Adrenal gland (tissue), 12 donors: Measurements from ENCODE around the gene HOXB13. TPM values are rescaled to one million over a fixed set of nuclear protein-coding genes. Genes with fewer than 3 reads are reported as not detected.

Experiments
- DNase-seq, 7 donors: peaks; one replicate each; pipeline ENCODE4 v3.0.0-alpha.2; 2019 to 2020
- H3K27ac ChIP-seq, 5 donors: fragments of 200-600 bp; sonication (generic) in 4 of 5; 1 replicate in 3 of 5; 2 replicates in 2 of 5; pipeline versions ENCODE4 v1.5.1 to v1.8.0; 2016 to 2020; ENCODE audit warnings: mild to moderate bottlenecking in 1 of 5
- H3K27me3 ChIP-seq: fragments of 200-600 bp; 2 replicates; pipeline ENCODE4 v1.8.0; 2021
- H3K36me3 ChIP-seq, 2 donors: fragments of 200-600 bp; replicated peaks in 1 of 2; 1 replicate in 1 of 2; 2 replicates in 1 of 2; pipeline versions ENCODE4 v1.5.1 to v1.8.0; 2018 to 2022
- H3K4me1 ChIP-seq, 2 donors: fragments of 200-600 bp; replicated peaks in 1 of 2; 1 replicate in 1 of 2; 2 replicates in 1 of 2; pipeline versions ENCODE4 v1.5.1 to v1.8.0; 2018 to 2021
- H3K4me3 ChIP-seq, 4 donors: fragments of 200-600 bp; sonication (generic) in 3 of 4; one replicate each; pipeline ENCODE4 v1.5.1; 2016 to 2018
- H3K9me3 ChIP-seq, 3 donors: fragments of 200-600 bp; sonication (generic) in 1 of 3; replicated peaks in 1 of 3; 1 replicate in 2 of 3; 2 replicates in 1 of 3; pipeline versions ENCODE4 v1.5.1 to v1.8.0; 2016 to 2021
- CTCF ChIP-seq, 6 experiments: fragments of 450-650 bp in 4 of 6; fragments of 200-600 bp in 2 of 6; sonication (generic) in 1 of 6; IDR thresholded peaks; 1 replicate in 5 of 6; 2 replicates in 1 of 6; pipeline versions ENCODE4 v1.5.1 to v1.8.0; 2016 to 2021; ENCODE audit warnings: antibody characterized with exemption in 6 of 6, mild to moderate bottlenecking in 2 of 6, moderate library complexity in 1 of 6
- POLR2A ChIP-seq, 2 donors: fragments of 450-650 bp; IDR thresholded peaks; one replicate each; pipeline ENCODE4 v1.6.1; 2017; ENCODE audit warnings: antibody characterized with exemption in 2 of 2, mild to moderate bottlenecking in 2 of 2, moderate library complexity in 1 of 2
- WGBS, 4 donors: extraction: QIAGEN DNeasy Blood & Tissue Kit in 2 of 4; methylation state at CpG; one replicate each; pipeline versions ENCODE4 v1.1.5 to v1.1.7; 2013 to 2017; 5-methylcytosine and 5-hydroxymethylcytosine counted together
- intact Hi-C, 2 donors: fragments of 100-400 bp; cut with DNase I; formaldehyde crosslinking; loops; one replicate each; pipeline versions ENCODE4 v1.14.1 to v1.15.0; 2022 to 2023
- microRNA counts, 2 donors: library from miRNA; unstranded; fragments of <30 nt; microRNA quantifications; one replicate each; lab custom pipeline; 2016
- microRNA-seq, 3 donors: library from miRNA; unstranded; fragments of <30 nt; microRNA quantifications; one replicate each; pipeline ENCODE4, GENCODE V29; 2017 to 2020
- polyA plus RNA-seq, 3 donors: library from polyadenylated mRNA; stranded (reverse); fragments of 200-250 nt in 2 of 3; fragments of 350-450 nt in 1 of 3; fragmentation: Illumina TruSeq in 1 of 3; extraction: RNeasy Lipid Tissue Mini Kit (QIAGEN cat#74804) in 1 of 3; gene quantifications; one replicate each; pipeline ENCODE4 v1.2.3, GENCODE V29; 2013 to 2014
- small RNA-seq, 2 donors: library from RNA; depleted of rRNA; stranded (forward); fragments of <200 nt; gene quantifications; one replicate each; pipeline ENCODE3, GENCODE V24; 2016
- total RNA-seq, 9 donors: library from RNA; depleted of rRNA in 4 of 9; stranded (reverse); fragments of >200 nt in 4 of 9; fragments of 120-200 nt in 1 of 9; fragmentation: NEBNext Ultra II Directional in 1 of 9; extraction: Animal tissue kit (Norgen Biotek cat#: 25700) in 1 of 9; gene quantifications; one replicate each; pipeline versions ENCODE4 v1.1.0 to v1.2.4, GENCODE V29; 2013 to 2023
- donor health status: healthy with polysubstance abuse.
- donor health status: Bipolar disorder and iron deficiency.
- donor health status: DM: yes; HTN: yes; CAD: no.
- donor health status: DM: no; HTN: no; CAD: no.
- donor health status: DM: no; HTN: no; CAD: no.
- donor health status: DM: yes; HTN: yes; CAD: no.

Gene HOXB13
- total and polyA plus RNA-seq, 12 donors: 0.07 to 0.11 TPM; not detected in 10

DNA sequence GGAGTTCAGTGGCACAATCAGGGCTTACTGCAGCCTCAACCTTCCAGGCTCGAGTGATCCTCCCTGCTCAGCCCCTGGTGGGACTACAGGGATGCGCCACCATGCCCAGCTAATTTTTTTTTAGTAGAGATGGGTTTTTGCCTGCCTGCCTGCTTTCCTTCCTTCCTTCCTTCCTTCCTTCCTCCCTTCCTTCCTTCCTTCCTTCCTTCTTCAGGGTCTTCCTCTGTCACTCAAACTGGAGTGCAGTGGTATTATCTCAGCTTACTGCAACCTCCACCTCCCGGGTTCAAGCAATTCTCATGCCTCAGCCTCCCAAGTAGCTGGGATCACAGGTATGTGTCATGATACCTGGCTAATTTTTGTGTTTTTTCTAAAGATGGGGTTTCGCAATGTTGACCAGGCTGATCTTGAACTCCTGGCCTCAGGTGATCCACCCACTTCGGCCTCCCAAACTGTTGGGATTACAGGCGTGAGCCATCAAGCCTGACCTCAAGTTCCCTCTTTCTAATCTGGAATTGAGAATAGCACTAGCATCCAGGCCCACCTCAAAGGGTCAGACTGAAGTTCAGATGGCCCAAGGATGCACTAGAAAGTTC is 51.5 kb downstream of the HOXB13 start:
- H3K36me3 ChIP-seq: no peaks in the 10 kb centered on the region
- peaks cover 0 to 5% of the 10 kb centered on the region in 2 donors for H3K4me1 ChIP-seq
- no peak for DNase-seq
- 56 to 71% (median 70%) methylated on average over 6 of the region's 6 CpGs for WGBS, 4 donors
- H3K27me3 ChIP-seq: peaks cover 30% of the 10 kb centered on the region
- no peak overlapping the region for H3K4me3 ChIP-seq
- H3K27ac ChIP-seq: no peak overlapping the region
- TF ChIP-seq CTCF (IDR thresholded peaks at IDR 0.05) (no peak), POLR2A (IDR thresholded peaks at IDR 0.05) (no peak)
- no peaks in the 10 kb centered on the region for H3K9me3 ChIP-seq
- intact Hi-C loops: loop anchor here (5.0 to 10.0 kb wide), 4 partner anchors 45 to 358 kb away; partner anchors contain the start of genes PRAC1 (in 1 of the 2) and PRAC2 (in 1 of the 2)

MicroRNAs within 50 kb of the gene (microRNA counts, 767-probe panel; counts per million panel counts)
- 0 counts per million in 2 donors for microRNA hsa-miR-3185 (lab: Ali Mortazavi, UCI)

Small RNA genes lying within 50 kb of the gene (microRNA-seq; reads per million reads assigned to microRNA genes)
- 0 reads per million in 3 donors for gene MIR3185

Small RNA genes lying within 50 kb of the gene (small RNA-seq; reads per million reads assigned to genes)
- gene AC091179.2: 0 reads per million in 2 donors
- gene COX6B1P2: 0 reads per million in 2 donors
- gene MIR3185: 0 reads per million in 2 donors
- 0 reads per million in 2 donors for gene RF02132
- gene RF02133: 0 reads per million in 2 donors
- 0 reads per million in 2 donors for gene RN7SL125P

Other genes with a start within 250 kb of the HOXB13 start
- not detected for gene HOXB1, start 197.7 kb downstream of the HOXB13 start, total RNA-seq
- not detected for gene HOXB1, start 197.7 kb downstream of the HOXB13 start, polyA plus RNA-seq
- 10 to 100 TPM in 8 of 9 donors, 1 to 10 TPM in 1; 6.3 to 61.1 (median 27.8) TPM for gene HOXB2, start 183.6 kb downstream of the HOXB13 start, total RNA-seq
- gene HOXB2, start 183.6 kb downstream of the HOXB13 start, polyA plus RNA-seq: 10 to 100 TPM; 17.9 to 73.6 (median 24.2) TPM
- 1 to 10 TPM; 1.7 to 9.8 (median 2.9) TPM for gene HOXB4, start 150.4 kb downstream of the HOXB13 start, total RNA-seq
- gene HOXB4, start 150.4 kb downstream of the HOXB13 start, polyA plus RNA-seq: 1 to 10 TPM; 3.1 to 4.7 (median 4.5) TPM
- gene HOXB3, start 138.5 kb downstream of the HOXB13 start, total RNA-seq: 10 to 100 TPM in 4 of 9 donors, 1 to 10 TPM in 5; 2.3 to 18.8 (median 6.9) TPM
- gene HOXB3, start 138.5 kb downstream of the HOXB13 start, polyA plus RNA-seq: 10 to 100 TPM in 2 of 3 donors, 1 to 10 TPM in 1; 3.3 to 28.8 (median 11.4) TPM
- 1 to 10 TPM in 6 of 9 donors, under 1 TPM in 3; 0.12 to 4.8 (median 2.1) TPM for gene HOXB5, start 135.0 kb downstream of the HOXB13 start, total RNA-seq
- gene HOXB5, start 135.0 kb downstream of the HOXB13 start, polyA plus RNA-seq: 10 to 100 TPM in 1 of 3 donors, 1 to 10 TPM in 2; 4.2 to 10.5 (median 5.6) TPM
- gene HOXB6, start 123.8 kb downstream of the HOXB13 start, total RNA-seq: 10 to 100 TPM in 6 of 9 donors, 1 to 10 TPM in 3; 1.7 to 20.3 (median 11.7) TPM
- gene HOXB6, start 123.8 kb downstream of the HOXB13 start, polyA plus RNA-seq: 10 to 100 TPM; 10.9 to 23.1 (median 11.9) TPM
- gene HOXB7, start 117.7 kb downstream of the HOXB13 start, total RNA-seq: 10 to 100 TPM in 5 of 9 donors, 1 to 10 TPM in 4; 6.2 to 16.7 (median 10.6) TPM
- gene HOXB7, start 117.7 kb downstream of the HOXB13 start, polyA plus RNA-seq: 10 to 100 TPM; 20.3 to 27.0 (median 24.4) TPM
- 10 to 100 TPM in 1 of 9 donors, 1 to 10 TPM in 7, under 1 TPM in 1; 0.72 to 12.2 (median 6.2) TPM for gene HOXB8, start 113.5 kb downstream of the HOXB13 start, total RNA-seq
- gene HOXB8, start 113.5 kb downstream of the HOXB13 start, polyA plus RNA-seq: 10 to 100 TPM in 1 of 3 donors, 1 to 10 TPM in 2; 4.2 to 13.3 (median 5.6) TPM
- gene HOXB9, start 102.4 kb downstream of the HOXB13 start, total RNA-seq: 1 to 10 TPM in 3 of 9 donors, under 1 TPM in 4, not detected in 2; 0.11 to 2.7 (median 0.42) TPM
- 1 to 10 TPM in 1 of 3 donors, under 1 TPM in 2; 0.64 to 1.0 (median 0.72) TPM for gene HOXB9, start 102.4 kb downstream of the HOXB13 start, polyA plus RNA-seq
- not detected for gene PRAC1, start 6.2 kb downstream of the HOXB13 start, total RNA-seq
- 1 to 10 TPM in 1 of 3 donors, not detected in 2; 2.7 TPM for gene PRAC1, start 6.2 kb downstream of the HOXB13 start, polyA plus RNA-seq
- not detected for gene PRAC2, start 5.6 kb downstream of the HOXB13 start, total RNA-seq
- gene PRAC2, start 5.6 kb downstream of the HOXB13 start, polyA plus RNA-seq: not detected
- gene TTLL6, start 88.5 kb upstream of the HOXB13 start, total RNA-seq: under 1 TPM in 5 of 9 donors, not detected in 4; under 0.01 to 0.55 (median 0.40) TPM
- gene TTLL6, start 88.5 kb upstream of the HOXB13 start, polyA plus RNA-seq: 1 to 10 TPM in 1 of 3 donors, under 1 TPM in 2; 0.29 to 2.0 (median 0.51) TPM
- gene CALCOCO2, start 102.3 kb upstream of the HOXB13 start, total RNA-seq: 100 to 1,000 TPM in 7 of 9 donors, 10 to 100 TPM in 2; 37.7 to 163 (median 138) TPM
- 100 to 1,000 TPM in 1 of 3 donors, 10 to 100 TPM in 2; 44.5 to 199 (median 61.9) TPM for gene CALCOCO2, start 102.3 kb upstream of the HOXB13 start, polyA plus RNA-seq
- gene ATP5MC1, start 164.0 kb upstream of the HOXB13 start, total RNA-seq: 100 to 1,000 TPM in 5 of 9 donors, 10 to 100 TPM in 4; 63.4 to 200 (median 113) TPM
- gene ATP5MC1, start 164.0 kb upstream of the HOXB13 start, polyA plus RNA-seq: 100 to 1,000 TPM; 110 to 433 (median 292) TPM
- 10 to 100 TPM; 60.1 to 92.2 (median 76.1) TPM for gene UBE2Z, start 179.7 kb upstream of the HOXB13 start, total RNA-seq
- gene UBE2Z, start 179.7 kb upstream of the HOXB13 start, polyA plus RNA-seq: 10 to 100 TPM; 30.8 to 81.1 (median 32.2) TPM
- gene SNF8, start 216.1 kb upstream of the HOXB13 start, total RNA-seq: 100 to 1,000 TPM in 4 of 9 donors, 10 to 100 TPM in 5; 52.0 to 133 (median 98.6) TPM
- 100 to 1,000 TPM in 2 of 3 donors, 10 to 100 TPM in 1; 98.8 to 160 (median 142) TPM for gene SNF8, start 216.1 kb upstream of the HOXB13 start, polyA plus RNA-seq
- under 1 TPM in 1 of 9 donors, not detected in 8; 0.35 TPM for gene GIP, start 239.8 kb upstream of the HOXB13 start, total RNA-seq
- under 1 TPM in 1 of 3 donors, not detected in 2; 0.97 TPM for gene GIP, start 239.8 kb upstream of the HOXB13 start, polyA plus RNA-seq